ENCODE measurements around the gene CLIP4.

The CLIP4 gene

DNA sequence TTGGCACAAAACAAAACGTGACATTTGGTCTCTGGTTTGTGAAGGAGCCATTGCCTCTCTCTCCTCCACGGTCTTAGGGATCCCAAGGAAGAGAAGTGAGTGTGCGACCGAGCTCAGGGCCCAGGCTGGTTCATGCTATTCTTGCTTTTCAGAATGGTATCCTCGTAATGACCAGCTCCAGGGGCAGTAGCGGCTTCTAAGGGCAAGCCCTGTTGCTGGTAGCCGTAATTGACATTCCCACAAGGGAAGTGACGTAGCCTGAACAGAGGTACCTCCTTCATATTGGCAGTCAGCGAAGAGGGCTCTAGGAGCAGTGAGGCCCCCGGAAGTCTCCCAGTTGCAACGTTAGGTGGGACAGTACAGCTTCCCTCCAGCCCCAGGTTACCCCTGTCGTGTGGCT is 77.9 kb downstream of the CLIP4 start:
- no peak overlapping the region for H3K4me3 ChIP-seq (ENCODE audit: low read length)
- TF ChIP-seq CTCF (IDR thresholded peaks at IDR 0.05; ENCODE audit: insufficient read depth, low read depth, low read length, missing control alignments): no peak
- no peak for DNase-seq (ENCODE audit: low read depth)

DNA sequence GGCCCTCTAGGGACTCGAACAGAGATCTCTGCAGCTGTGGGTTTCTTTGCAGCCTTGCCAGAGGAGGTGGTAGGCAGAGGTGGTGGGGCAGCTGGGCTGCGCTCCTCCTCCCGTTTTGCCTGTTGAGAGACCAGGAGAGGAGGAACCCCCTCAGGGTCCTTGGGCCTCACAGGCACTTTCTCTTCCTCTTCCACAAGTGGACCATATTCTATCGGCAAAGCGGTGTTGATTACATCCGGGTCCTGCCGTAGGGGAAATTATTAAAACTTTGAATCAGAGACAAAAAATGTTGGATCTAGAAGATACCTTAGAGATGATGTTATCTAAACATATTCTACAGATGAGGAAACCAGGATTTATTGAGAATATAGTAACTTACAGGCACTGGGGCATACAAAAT is 78.5 kb downstream of the CLIP4 start:
- DNase-seq (ENCODE audit: low read depth): no peak
- TF ChIP-seq CTCF (IDR thresholded peaks at IDR 0.05; ENCODE audit: insufficient read depth, low read depth, low read length, missing control alignments): no peak
- H3K4me3 ChIP-seq (ENCODE audit: low read length): no peak overlapping the region

DNA sequence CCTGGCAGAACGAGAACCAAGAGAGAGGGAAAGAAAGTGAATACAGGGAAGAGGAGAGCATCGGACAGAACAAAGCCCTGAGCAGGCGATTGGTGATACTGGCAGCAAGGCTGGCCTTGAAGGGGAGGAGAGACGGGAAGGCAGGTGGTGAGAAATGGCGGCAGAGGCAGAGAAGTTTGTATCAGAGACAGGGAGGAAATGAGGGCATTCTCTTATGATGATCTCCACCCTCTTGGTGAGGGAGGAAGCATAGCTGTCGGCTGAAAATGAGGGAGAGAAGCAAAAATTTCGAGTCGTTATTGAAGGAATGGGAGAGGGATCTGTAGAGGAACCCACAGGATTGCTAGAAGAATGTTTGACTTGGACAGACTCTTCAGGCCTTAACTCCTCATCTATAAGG is 80.6 kb downstream of the CLIP4 start:
- TF ChIP-seq CTCF (IDR thresholded peaks at IDR 0.05; ENCODE audit: insufficient read depth, low read depth, low read length, missing control alignments): peak; percentile 6
- H3K4me3 ChIP-seq (ENCODE audit: low read length): no peak overlapping the region
- DNase-seq (ENCODE audit: low read depth): no peak

- no peak overlapping the region for H3K4me3 ChIP-seq (ENCODE audit: low read length)
- peak; percentile 70 for DNase-seq (ENCODE audit: low read depth)
- TF ChIP-seq CTCF (IDR thresholded peaks at IDR 0.05; ENCODE audit: insufficient read depth, low read depth, low read length, missing control alignments): peak; percentile 89
Observed at GRCh38 chr2:29196792-29197788, 81.9 kb downstream of the CLIP4 start.

GRCh38 chr2:29201979-29202378 is 86.8 kb downstream of the CLIP4 start:
- no peak for TF ChIP-seq CTCF (IDR thresholded peaks at IDR 0.05; ENCODE audit: insufficient read depth, low read depth, low read length, missing control alignments)
- no peak for DNase-seq (ENCODE audit: low read depth)
- H3K4me3 ChIP-seq (ENCODE audit: low read length): no peak overlapping the region

DNA sequence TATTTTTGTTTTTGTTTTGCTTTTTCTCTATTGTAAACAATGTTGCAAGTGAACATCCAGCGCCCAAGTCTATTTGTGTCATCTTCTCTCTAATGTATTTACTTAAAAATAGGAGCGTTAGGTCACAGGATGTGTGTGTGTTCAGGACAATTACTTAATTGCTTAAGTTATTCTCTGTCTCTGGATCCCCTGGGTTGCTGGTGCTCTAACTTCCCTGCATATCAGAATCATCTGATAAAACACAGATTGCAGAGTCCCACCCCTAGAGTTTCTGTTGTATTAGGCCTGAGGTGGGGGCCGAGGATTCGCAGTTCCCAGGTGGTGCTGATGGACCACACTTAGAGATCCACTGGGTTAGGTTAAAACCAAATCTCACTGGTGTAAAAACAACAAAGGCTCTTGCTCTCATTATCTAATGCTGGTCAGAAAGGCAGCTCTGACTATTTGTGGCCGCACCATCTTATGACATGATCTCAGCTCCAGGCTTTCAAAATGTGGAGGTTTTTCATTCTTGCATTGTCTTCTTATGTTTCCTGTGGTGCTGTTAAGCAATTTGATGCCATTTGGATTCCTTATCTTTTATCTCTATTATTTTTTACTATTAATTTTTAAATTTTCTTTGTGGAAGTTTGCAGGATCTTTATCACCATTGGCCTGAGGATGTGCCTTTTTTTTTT is 87.7 kb downstream of the CLIP4 start:
- DNase-seq (ENCODE audit: low read depth): no peak

More for the DNA sequence above, 87.7 kb downstream of the CLIP4 start:
- no peak for TF ChIP-seq CTCF (IDR thresholded peaks at IDR 0.05; ENCODE audit: insufficient read depth, low read depth, low read length, missing control alignments)
- no peak overlapping the region for H3K4me3 ChIP-seq (ENCODE audit: low read length)
